ENCODE results near the gene CYP26B1.

GRCh38 chr2:72112401-72112800, 35.3 kb downstream of the CYP26B1 start:
- no peak for TF ChIP-seq POLR2A (IDR thresholded peaks at IDR 0.05)
- TF ChIP-seq, protein P1, sequence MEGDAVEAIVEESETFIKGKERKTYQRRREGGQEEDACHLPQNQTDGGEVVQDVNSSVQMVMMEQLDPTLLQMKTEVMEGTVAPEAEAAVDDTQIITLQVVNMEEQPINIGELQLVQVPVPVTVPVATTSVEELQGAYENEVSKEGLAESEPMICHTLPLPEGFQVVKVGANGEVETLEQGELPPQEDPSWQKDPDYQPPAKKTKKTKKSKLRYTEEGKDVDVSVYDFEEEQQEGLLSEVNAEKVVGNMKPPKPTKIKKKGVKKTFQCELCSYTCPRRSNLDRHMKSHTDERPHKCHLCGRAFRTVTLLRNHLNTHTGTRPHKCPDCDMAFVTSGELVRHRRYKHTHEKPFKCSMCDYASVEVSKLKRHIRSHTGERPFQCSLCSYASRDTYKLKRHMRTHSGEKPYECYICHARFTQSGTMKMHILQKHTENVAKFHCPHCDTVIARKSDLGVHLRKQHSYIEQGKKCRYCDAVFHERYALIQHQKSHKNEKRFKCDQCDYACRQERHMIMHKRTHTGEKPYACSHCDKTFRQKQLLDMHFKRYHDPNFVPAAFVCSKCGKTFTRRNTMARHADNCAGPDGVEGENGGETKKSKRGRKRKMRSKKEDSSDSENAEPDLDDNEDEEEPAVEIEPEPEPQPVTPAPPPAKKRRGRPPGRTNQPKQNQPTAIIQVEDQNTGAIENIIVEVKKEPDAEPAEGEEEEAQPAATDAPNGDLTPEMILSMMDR (IDR thresholded peaks at IDR 0.05), result no peak

Data from heart left ventricle (tissue), 13 donors.